ENCODE results near the gene OR2AG2. TPM values are rescaled to one million over a fixed set of nuclear protein-coding genes. Genes with fewer than 3 reads are reported as not detected.

The OR2AG2 gene
- total and polyA plus RNA-seq, 5 experiments from 2014 or later = not detected

DNA sequence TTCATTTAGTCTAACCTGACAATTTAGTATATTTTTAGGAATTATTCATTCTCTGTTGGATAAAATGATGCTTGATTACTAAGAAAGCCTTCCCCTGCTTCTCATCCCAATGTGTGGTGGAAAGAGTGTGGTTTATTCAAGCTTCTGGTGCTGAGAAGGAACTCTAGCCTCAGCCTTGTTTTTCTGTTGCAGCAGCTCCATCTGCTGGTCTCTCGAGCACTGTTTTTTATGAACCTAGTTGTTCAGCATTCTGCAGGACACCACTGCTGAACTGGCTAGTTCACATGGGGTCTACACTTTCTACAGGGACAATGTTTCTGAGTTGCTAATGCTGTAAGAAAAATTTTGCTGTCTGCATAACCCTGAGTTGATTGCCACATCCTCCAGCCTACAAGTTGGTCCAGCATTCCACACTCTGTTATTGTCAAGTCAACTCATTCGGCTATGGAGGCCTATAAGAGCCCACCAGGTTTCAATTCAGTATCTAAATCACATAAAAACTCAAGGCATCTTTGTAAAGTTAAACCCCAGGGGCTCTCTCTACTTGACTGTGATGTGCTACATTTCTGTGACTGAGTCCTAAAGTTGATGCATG, 14.3 kb downstream of the OR2AG2 start:
- Mint-ChIP-seq H3K4me3 (no peak overlapping the region), H3K27ac (peak overlapping the region in 2 of 10 donors; percentile 34 to 81), H3K36me3 (peaks cover 0 to 1% (median 0%) of the 10 kb centered on the region in 3 donors), H3K27me3 (peaks cover 0 to 5% (median 2%) of the 10 kb centered on the region in 5 donors), H3K9me3 (no peaks in the 10 kb centered on the region), H3K4me1 (peaks cover 5 to 16% (median 7%) of the 10 kb centered on the region in 4 donors)
- DNase-seq (peak; percentile 13 to 79 (median 55)), ATAC-seq (peak; percentile 70 to 96)
- POLR2A ChIA-PET = interaction anchor here (0.6 to 2.5 kb wide), 5 partner anchors 12 to 227 kb away, joined by 3 to 16 read pairs (median 4); no protein-coding TSS in a partner anchor

DNA sequence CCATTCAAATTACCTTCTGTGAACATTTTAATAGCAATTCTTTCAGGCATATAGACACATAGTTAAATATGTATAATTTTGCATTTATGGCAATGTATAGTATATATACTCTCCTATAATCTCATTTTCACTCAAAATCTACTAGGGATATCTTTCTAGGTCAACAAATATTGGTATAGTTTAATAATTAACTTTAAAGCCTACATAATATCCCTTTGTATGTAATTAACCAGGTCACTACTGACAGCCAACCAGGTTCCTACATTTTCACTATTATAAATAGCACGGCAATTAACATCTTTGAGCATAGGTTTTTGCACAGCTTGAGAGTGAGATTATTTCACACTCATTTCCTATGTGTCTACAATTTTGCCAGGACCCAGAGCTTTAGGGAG, 15.8 kb downstream of the OR2AG2 start:
- Mint-ChIP-seq H3K27ac (no peak overlapping the region), H3K9me3 (peaks cover 0 to under 1% (median 0%) of the 10 kb centered on the region in 9 donors), H3K36me3 (no peaks in the 10 kb centered on the region), H3K4me1 (peaks cover 5 to 18% (median 8%) of the 10 kb centered on the region in 4 donors), H3K4me3 (no peak overlapping the region), H3K27me3 (peaks cover 0 to 1% (median 0%) of the 10 kb centered on the region in 5 donors)
- POLR2A ChIA-PET = interaction anchor here (0.9 to 2.5 kb wide), 4 partner anchors 10 to 49 kb away, joined by 3 to 18 read pairs (median 11); no protein-coding TSS in a partner anchor
- no peak for ATAC-seq
- DNase-seq = no peak

DNA sequence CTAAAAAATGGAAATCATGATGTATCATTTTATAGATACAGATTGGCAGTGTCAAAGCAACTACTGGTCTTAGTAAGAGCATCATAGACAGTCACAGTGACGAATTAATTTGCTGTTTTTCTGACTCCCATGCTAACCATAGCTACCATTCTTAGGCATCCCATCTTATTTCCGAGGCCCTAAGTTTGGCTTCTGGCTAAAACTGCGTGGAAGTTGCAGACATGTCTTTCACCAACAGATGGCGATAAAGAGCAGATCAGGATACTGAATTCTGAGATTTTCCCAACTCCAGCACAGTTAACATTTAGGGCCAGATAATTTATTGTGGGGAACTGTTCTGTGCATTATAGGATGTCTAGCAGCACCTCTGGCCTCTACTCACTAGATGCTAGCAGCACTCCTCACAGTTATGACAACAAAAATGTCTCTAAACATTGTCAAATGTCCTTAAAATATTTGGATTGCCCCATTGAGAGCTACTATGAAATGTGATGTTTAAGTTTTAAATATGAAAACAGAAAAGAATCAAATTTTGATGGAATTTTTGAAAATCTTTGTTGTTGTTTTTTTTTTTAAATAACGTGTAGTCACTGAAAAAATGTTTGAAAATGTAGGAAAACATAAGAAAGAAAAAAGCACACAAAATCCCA, 16.3 kb downstream of the OR2AG2 start:
- POLR2A ChIA-PET = interaction anchor here (0.9 to 2.5 kb wide), 5 partner anchors 9 to 49 kb away, joined by 3 to 18 read pairs (median 7); no protein-coding TSS in a partner anchor
- Mint-ChIP-seq H3K27ac (peak overlapping the region in 1 of 10 donors; percentile 72), H3K9me3 (peaks cover 0 to 3% (median 0%) of the 10 kb centered on the region in 9 donors), H3K36me3 (no peaks in the 10 kb centered on the region), H3K4me3 (no peak overlapping the region), H3K27me3 (peaks cover 0 to under 1% (median 0%) of the 10 kb centered on the region in 5 donors), H3K4me1 (peaks cover 5 to 22% (median 10%) of the 10 kb centered on the region in 4 donors)
- ATAC-seq = peak; percentile 47 to 58
- peak in 7 of 10 donors; percentile 16 to 67 (median 43) for DNase-seq

DNA sequence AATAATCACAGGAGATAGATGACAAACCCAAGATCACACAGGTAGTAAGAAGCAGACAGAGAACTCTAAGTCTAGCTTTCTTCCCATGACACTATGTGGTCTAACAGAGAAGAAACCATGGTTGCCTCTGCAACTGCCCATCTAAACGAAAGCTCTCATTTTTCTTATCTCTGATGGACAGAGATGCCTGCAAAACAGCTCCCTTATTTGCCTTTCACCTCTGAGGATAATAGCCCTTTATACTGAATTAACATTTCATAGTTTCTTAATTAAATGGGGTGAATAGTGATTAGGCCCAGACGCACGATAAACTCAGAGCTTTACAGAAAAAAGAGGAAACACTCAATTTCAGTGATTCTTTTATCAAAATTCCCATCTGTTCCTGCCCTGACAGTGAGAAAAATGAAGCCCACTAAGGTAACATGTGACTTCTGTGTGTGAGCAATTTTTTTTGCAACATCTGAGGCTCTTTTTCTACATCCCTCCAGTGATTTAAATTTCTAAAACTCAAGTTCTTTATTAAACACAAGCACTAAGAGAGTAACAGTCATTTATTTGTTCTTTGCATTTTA, 24.6 kb downstream of the OR2AG2 start:
- POLR2A ChIA-PET = interaction anchor here (1.0 to 6.9 kb wide), 11 partner anchors 8 to 1058 kb away, joined by 3 to 63 read pairs (median 7); partner anchors contain the start of genes ARFIP2, MRPL17, TAF10 and TIMM10B
- ATAC-seq = peak in 1 of 2 donors; percentile 26
- H3K36me3 Mint-ChIP-seq = peaks cover 3 to 18% (median 3%) of the 10 kb centered on the region in 3 donors

DNA sequence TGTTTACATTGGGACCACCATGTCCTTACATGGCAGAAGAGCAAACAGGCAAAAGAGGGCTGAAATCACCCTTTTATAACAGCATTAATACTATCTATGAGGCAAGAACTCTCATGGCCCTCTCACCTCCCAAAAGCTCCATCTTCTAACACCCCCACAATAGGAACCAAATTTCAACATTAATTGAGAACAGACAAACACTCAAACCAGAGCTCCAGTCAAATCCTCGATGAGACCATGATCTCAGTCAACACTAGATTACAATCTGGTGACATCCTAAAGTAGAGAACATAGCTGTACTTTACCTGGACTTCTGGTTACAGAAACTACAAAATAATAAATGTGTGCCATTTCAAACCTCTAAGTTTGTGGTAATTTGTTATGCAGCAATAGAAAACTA, 25.1 kb downstream of the OR2AG2 start:
- peaks cover 0 to 3% (median 0%) of the 10 kb centered on the region in 9 donors for H3K9me3 Mint-ChIP-seq
- peaks cover 6 to 23% (median 8%) of the 10 kb centered on the region in 3 donors for H3K36me3 Mint-ChIP-seq
- H3K4me3 Mint-ChIP-seq = no peak overlapping the region
- POLR2A ChIA-PET = interaction anchor here (0.9 to 6.9 kb wide), 13 partner anchors 8 to 1057 kb away, joined by 3 to 63 read pairs (median 5); partner anchors contain the start of genes ARFIP2, MRPL17, TAF10 and TIMM10B
- no peak for DNase-seq
- H3K4me1 Mint-ChIP-seq = peaks cover 0 to 45% (median 31%) of the 10 kb centered on the region in 4 donors
- peak; percentile 35 for ATAC-seq
- no peaks in the 10 kb centered on the region for H3K27me3 Mint-ChIP-seq
- no peak overlapping the region for H3K27ac Mint-ChIP-seq

More for the DNA sequence above, 24.6 kb downstream of the OR2AG2 start:
- no peak overlapping the region for H3K4me3 Mint-ChIP-seq
- no peak for DNase-seq
- H3K27me3 Mint-ChIP-seq = no peaks in the 10 kb centered on the region
- peaks cover 0 to 39% (median 27%) of the 10 kb centered on the region in 4 donors for H3K4me1 Mint-ChIP-seq
- H3K9me3 Mint-ChIP-seq = peaks cover 0 to 3% (median 0%) of the 10 kb centered on the region in 9 donors
- H3K27ac Mint-ChIP-seq = no peak overlapping the region

DNA sequence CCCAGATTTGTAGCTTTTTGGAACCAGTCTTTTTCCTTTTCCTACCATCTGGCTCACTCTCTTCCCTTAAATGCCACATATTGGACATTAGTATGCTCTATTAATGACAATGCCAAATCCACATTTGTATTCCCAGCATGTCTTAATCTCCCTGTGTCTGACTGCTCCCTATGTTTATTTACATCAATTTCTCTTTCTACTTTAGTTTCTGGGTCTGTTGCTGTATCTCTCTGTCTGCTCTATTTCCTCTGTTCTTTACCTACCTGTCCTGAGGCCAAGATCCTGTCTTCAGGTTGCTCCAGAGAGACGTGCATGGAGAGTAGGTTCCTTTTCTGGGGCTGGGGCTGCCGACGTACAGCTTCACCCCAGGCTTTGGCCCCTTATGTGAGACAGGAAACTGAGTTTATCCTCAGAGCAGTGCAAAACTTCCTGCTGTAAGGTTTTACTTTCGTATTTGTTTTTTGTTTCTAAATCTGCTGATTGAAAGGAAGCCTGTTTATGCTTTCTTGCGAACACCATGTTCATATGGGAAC, 25.6 kb downstream of the OR2AG2 start:
- H3K9me3 Mint-ChIP-seq = peaks cover 0 to 3% (median 0%) of the 10 kb centered on the region in 9 donors
- DNase-seq (peak in 9 of 10 donors; percentile 10 to 66 (median 38)), ATAC-seq (peak; percentile 85 to 88)
- H3K4me1 Mint-ChIP-seq = peaks cover 0 to 46% (median 33%) of the 10 kb centered on the region in 4 donors
- H3K27me3 Mint-ChIP-seq = no peaks in the 10 kb centered on the region
- H3K27ac Mint-ChIP-seq = no peak overlapping the region
- no peak overlapping the region for H3K4me3 Mint-ChIP-seq
- H3K36me3 Mint-ChIP-seq = peaks cover 6 to 24% (median 9%) of the 10 kb centered on the region in 3 donors
- POLR2A ChIA-PET = interaction anchor here (0.8 to 6.9 kb wide), 15 partner anchors 7 to 1056 kb away, joined by 3 to 63 read pairs (median 5); partner anchors contain the start of genes ARFIP2, MRPL17, SMPD1 and TAF10

DNA sequence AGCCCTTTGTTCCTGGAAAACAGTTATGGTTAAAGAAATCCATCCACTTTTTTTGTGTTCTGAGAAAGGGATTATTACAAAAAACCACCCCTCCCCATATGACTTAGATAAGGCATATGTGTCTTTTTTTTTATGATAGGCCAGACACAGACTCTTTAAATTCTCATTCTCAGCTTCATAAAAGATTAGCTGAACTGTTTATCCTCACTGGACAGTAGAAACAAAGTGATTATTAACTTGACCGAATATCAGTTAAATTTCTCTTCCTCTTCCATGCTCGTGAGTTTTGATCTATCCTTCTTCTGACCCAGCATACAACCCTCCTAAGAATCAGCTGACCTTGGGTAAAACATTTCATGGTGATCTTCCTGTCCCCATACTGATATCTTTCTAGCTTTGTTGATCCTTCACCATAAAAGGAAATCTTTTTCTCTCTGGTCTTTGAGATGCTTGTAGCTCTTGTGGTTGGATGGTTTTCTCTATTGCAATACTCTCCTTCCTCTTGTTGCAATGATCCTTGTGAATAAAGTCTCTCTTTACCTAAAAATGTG, 26.2 kb downstream of the OR2AG2 start:
- H3K36me3 Mint-ChIP-seq = peaks cover 9 to 29% (median 11%) of the 10 kb centered on the region in 3 donors
- no peaks in the 10 kb centered on the region for H3K9me3 Mint-ChIP-seq
- POLR2A ChIA-PET = interaction anchor here (0.8 to 6.9 kb wide), 11 partner anchors 10 to 1056 kb away, joined by 3 to 63 read pairs (median 6); partner anchors contain the start of genes ARFIP2, MRPL17, SMPD1 and TAF10
- H3K4me3 Mint-ChIP-seq = no peak overlapping the region
- H3K27me3 Mint-ChIP-seq = no peaks in the 10 kb centered on the region
- H3K4me1 Mint-ChIP-seq = peaks cover 5 to 46% (median 34%) of the 10 kb centered on the region in 4 donors
- ATAC-seq (peak; percentile 31 to 46), DNase-seq (peak in 2 of 10 donors; percentile 21 to 26)
- no peak overlapping the region for H3K27ac Mint-ChIP-seq

DNA sequence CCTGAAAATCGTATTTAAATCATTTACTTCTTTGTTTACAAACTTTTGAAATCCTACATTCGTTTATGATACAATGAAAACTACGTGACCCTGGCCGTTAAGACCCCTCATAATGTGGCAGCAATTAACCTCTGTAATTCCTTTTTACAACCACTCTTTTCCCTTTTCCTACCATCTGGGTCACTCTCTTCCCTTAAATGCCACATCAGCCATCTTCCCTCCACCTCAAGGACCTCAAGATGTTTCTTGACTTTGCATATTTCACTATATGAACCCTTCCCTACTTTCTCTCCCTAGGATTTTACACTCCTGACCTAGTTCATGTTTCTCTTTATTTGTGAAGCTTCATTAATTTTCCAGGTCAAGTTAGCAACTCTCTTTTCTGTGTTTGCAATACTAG, 26.8 kb downstream of the OR2AG2 start:
- DNase-seq = no peak
- Mint-ChIP-seq H3K27me3 (no peaks in the 10 kb centered on the region), H3K9me3 (no peaks in the 10 kb centered on the region), H3K27ac (no peak overlapping the region), H3K4me1 (peaks cover 10 to 48% (median 34%) of the 10 kb centered on the region in 4 donors), H3K4me3 (no peak overlapping the region), H3K36me3 (peaks cover 9 to 34% (median 12%) of the 10 kb centered on the region in 3 donors)
- ATAC-seq = no peak
- POLR2A ChIA-PET = interaction anchor here (0.8 to 6.9 kb wide), 7 partner anchors 9 to 342 kb away, joined by 3 to 63 read pairs (median 8); partner anchors contain the start of genes ARFIP2, MRPL17, TAF10 and TIMM10B

DNA sequence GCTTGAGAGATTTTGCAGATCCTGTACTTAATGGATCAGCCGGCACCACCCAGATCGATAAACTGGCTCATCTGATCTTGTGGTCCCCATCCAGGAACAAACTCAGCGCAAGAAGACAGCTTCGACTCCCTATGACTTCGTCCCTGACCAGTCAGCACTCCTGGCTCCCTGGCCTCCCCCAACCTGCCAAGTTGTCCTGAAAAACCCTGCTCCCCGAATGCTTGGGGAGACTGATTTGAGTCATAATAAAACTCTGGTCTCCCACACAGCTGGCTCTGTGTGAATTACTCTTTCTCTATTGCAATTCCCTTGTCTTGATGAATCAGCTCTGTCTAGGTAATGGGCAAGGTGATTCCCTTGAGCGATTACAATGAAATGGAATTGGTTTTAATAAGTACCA, 29.5 kb downstream of the OR2AG2 start:
- POLR2A ChIA-PET = interaction anchor here (0.8 to 2.1 kb wide), 3 partner anchors 13 to 59 kb away, joined by 3 to 6 read pairs (median 3); partner anchors contain the start of gene MRPL17
- H3K9me3 Mint-ChIP-seq = no peaks in the 10 kb centered on the region
- peaks cover 28 to 62% (median 45%) of the 10 kb centered on the region in 4 donors for H3K4me1 Mint-ChIP-seq
- no peak overlapping the region for H3K4me3 Mint-ChIP-seq
- H3K27ac Mint-ChIP-seq = peak overlapping the region in 4 of 10 donors; percentile 81 to 92 (median 90)
- DNase-seq (no peak), ATAC-seq (no peak)
- H3K27me3 Mint-ChIP-seq = no peaks in the 10 kb centered on the region
- peaks cover 9 to 50% (median 19%) of the 10 kb centered on the region in 3 donors for H3K36me3 Mint-ChIP-seq

DNA sequence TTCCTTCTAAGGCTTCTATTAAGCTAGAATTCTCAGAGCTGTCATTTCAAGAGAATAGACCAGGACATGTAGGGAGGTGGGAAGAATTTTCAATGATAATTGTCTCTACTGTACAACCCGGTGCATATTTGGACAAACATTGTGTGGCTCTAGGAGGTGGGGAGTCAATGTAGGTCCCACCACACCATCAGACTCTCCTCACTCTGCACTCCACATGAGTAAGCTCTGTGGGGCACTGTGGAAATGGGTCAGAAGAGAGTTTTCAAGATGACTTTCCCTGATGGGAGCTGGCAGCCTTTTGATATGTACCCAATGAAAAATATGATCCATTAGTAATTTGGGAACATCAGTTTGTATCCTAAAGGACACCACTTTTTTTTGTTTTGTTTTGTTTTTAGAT, 33.2 kb downstream of the OR2AG2 start:
- Mint-ChIP-seq H3K36me3 (peaks cover 9 to 66% (median 19%) of the 10 kb centered on the region in 3 donors), H3K4me1 (peaks cover 48 to 92% (median 81%) of the 10 kb centered on the region in 4 donors), H3K9me3 (no peaks in the 10 kb centered on the region), H3K27me3 (no peaks in the 10 kb centered on the region), H3K27ac (peak overlapping the region; percentile 74 to 93 (median 86)), H3K4me3 (peak overlapping the region in 8 of 10 donors; percentile 21 to 64 (median 32))
- POLR2A ChIA-PET = interaction anchor here (0.7 to 3.4 kb wide), 4 partner anchors 8 to 18 kb away, joined by 3 to 16 read pairs (median 3); no protein-coding TSS in a partner anchor
- DNase-seq (no peak), ATAC-seq (no peak)

DNA sequence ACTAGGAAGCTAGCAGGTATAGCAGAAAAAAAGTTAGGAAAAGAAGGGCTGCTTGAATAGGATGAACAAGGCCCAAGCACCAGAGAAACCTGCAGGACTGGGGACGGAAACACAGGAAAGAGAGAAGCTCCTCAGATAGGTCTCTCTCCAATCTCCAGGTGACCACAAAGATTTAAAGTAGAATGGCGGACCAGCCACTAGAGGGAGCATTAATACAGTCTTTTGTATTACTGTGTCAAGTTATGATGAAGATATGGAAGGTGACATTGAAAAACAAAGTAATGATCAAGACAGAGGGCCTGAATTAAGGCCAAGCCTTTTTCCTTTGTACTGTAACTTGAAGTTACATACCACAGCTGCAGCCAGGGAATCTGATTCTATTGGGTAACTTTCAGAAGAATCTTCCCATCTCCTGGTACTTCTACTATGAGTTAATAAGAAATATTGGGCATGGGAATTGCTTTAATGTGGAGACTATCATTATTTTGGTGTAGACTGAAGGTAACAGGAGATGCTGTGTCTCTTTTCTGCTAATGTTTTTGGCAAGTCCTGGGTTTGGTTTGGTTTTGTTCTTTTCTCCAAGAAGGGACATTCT, 33.8 kb downstream of the OR2AG2 start:
- Mint-ChIP-seq H3K27ac (peak overlapping the region; percentile 74 to 93 (median 86)), H3K4me1 (peaks cover 48 to 93% (median 84%) of the 10 kb centered on the region in 4 donors), H3K27me3 (no peaks in the 10 kb centered on the region), H3K36me3 (peaks cover 9 to 67% (median 22%) of the 10 kb centered on the region in 3 donors), H3K9me3 (no peaks in the 10 kb centered on the region), H3K4me3 (peak overlapping the region in 9 of 10 donors; percentile 3 to 64 (median 30))
- DNase-seq (peak; percentile 23 to 82 (median 68)), ATAC-seq (peak; percentile 54 to 65)
- POLR2A ChIA-PET = interaction anchor here (0.7 to 5.2 kb wide), 5 partner anchors 9 to 777 kb away, joined by 4 to 63 read pairs (median 7); no protein-coding TSS in a partner anchor

Measured in naive thymus-derived CD8-positive, alpha-beta T cell (primary cell).